Type B pancreatic cell (in vitro differentiated cells): ENCODE measurements around the gene YEATS4. TPM values are rescaled to one million over a fixed set of nuclear protein-coding genes. Genes with fewer than 3 reads are reported as not detected.
A peak's percentile ranks its signal among the peaks of the same experiment; 100 is the strongest.

Experiments
- DNase-seq: peaks from one replicate; pipeline ENCODE4 v3.0.0; 2021; ENCODE audit warnings: mixed read lengths; ENCODE audit not compliant: unreplicated experiment; ENCODE audit errors: extremely low spot score
- H3K27ac Mint-ChIP-seq: 2 replicates; pipeline ENCODE4 v1.8.0; 2021; ENCODE audit warnings: mild to moderate bottlenecking, mixed read lengths
- H3K27me3 Mint-ChIP-seq: 2 replicates; pipeline ENCODE4 v1.8.0; 2021; ENCODE audit warnings: mixed read lengths
- H3K36me3 Mint-ChIP-seq: 2 replicates; pipeline ENCODE4 v1.8.0; 2021; ENCODE audit warnings: mixed read lengths
- H3K4me1 Mint-ChIP-seq: one replicate; pipeline ENCODE4 v1.8.0; 2021; ENCODE audit warnings: mixed read lengths; ENCODE audit not compliant: unreplicated experiment
- H3K4me3 Mint-ChIP-seq: 2 replicates; pipeline ENCODE4 v1.8.0; 2021; ENCODE audit warnings: mild to moderate bottlenecking, mixed read lengths
- H3K9me3 Mint-ChIP-seq: 2 replicates; pipeline ENCODE4 v1.8.0; 2021; ENCODE audit warnings: mixed read lengths
- total RNA-seq: library from RNA; stranded (reverse); gene quantifications from 2 replicates; pipeline ENCODE4 v1.2.1, GENCODE V29; 2021; ENCODE audit warnings: low replicate concordance
- TF ChIP-seq, protein P1 (sequence below): fragments of 200-600 bp; sonication (generic); conservative IDR thresholded peaks from 2 replicates; pipeline ENCODE4 v1.5.0; 2021; ENCODE audit warnings: antibody characterized with exemption, mild to moderate bottlenecking

The YEATS4 gene
- total RNA-seq, 1 donor from 2014 or later, result 24.6 TPM

DNA sequence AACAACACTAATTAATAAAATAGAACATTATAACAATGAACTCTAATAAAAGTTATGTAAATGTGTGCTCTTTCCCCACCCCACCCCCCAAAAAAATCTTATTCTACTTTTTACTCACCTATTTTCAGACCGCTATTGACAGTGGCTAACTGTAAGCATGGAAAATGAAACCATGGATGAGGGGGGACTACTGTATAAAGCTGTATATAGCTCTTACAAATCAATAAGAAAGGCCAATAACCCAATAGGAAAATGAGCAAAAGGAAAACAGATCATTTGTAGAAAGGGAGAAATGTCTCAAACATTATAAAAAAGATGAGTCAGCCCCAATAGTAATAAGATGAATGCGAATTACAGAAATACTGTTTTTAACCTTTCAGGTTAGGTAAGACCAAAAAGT lies 27.4 kb downstream of the YEATS4 start:
- peaks cover 8% of the 10 kb centered on the region for H3K4me1 Mint-ChIP-seq

DNA sequence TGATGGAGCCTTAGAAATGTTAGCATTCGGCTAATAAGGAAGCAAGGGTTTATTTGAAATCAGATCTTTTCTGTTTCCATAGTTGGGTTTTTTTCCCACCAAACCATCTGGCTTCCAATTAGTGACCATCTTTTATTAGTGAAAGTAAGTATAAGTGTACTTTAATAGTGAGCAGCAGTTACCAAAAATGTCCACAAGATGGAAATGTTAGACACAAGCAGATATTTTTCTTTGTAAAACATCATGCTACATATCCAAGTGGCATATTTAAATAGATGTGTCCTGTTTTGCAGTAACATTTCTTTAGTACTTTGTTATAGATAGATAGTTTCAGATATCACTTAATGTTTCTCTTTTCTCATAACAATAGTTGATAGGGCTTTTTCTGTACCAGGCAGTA lies 28.8 kb downstream of the YEATS4 start:
- H3K4me3 Mint-ChIP-seq, result no peak overlapping the region
- DNase-seq, result no peak
- TF ChIP-seq, protein P1, sequence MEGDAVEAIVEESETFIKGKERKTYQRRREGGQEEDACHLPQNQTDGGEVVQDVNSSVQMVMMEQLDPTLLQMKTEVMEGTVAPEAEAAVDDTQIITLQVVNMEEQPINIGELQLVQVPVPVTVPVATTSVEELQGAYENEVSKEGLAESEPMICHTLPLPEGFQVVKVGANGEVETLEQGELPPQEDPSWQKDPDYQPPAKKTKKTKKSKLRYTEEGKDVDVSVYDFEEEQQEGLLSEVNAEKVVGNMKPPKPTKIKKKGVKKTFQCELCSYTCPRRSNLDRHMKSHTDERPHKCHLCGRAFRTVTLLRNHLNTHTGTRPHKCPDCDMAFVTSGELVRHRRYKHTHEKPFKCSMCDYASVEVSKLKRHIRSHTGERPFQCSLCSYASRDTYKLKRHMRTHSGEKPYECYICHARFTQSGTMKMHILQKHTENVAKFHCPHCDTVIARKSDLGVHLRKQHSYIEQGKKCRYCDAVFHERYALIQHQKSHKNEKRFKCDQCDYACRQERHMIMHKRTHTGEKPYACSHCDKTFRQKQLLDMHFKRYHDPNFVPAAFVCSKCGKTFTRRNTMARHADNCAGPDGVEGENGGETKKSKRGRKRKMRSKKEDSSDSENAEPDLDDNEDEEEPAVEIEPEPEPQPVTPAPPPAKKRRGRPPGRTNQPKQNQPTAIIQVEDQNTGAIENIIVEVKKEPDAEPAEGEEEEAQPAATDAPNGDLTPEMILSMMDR, result peak; percentile 73
- no peak overlapping the region for H3K27ac Mint-ChIP-seq
- peaks cover 13% of the 10 kb centered on the region for H3K36me3 Mint-ChIP-seq
- no peaks in the 10 kb centered on the region for H3K27me3 Mint-ChIP-seq
- H3K4me1 Mint-ChIP-seq, result peaks cover 4% of the 10 kb centered on the region
- no peaks in the 10 kb centered on the region for H3K9me3 Mint-ChIP-seq

More for the DNA sequence above, 27.4 kb downstream of the YEATS4 start:
- Mint-ChIP-seq H3K27me3 (no peaks in the 10 kb centered on the region), H3K27ac (no peak overlapping the region), H3K36me3 (peaks cover 18% of the 10 kb centered on the region), H3K4me3 (no peak overlapping the region), H3K9me3 (no peaks in the 10 kb centered on the region)
- DNase-seq, result no peak
- TF ChIP-seq, protein P1, result no peak

DNA sequence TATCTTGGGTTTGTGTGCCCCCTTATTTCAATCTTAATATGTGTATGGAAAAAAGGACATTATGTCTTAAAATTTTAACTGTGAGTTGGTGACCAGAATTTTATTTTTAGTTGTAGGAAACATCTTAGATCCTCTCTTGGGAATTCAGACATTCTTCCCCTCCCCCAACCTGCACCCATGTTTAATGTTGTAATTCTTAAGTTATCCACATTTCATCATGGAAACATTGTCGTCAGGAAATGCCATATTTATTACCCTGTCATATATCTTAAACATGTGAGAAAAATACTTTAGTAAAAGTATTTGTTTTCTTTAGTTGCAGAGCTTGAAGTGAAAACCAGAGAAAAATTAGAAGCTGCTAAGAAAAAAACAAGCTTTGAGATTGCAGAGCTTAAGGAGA lies 30.3 kb downstream of the YEATS4 start:
- H3K4me3 Mint-ChIP-seq, result no peak overlapping the region
- peaks cover 17% of the 10 kb centered on the region for H3K36me3 Mint-ChIP-seq
- no peak for DNase-seq
- TF ChIP-seq, protein P1, result no peak
- no peaks in the 10 kb centered on the region for H3K9me3 Mint-ChIP-seq
- no peaks in the 10 kb centered on the region for H3K4me1 Mint-ChIP-seq
- H3K27ac Mint-ChIP-seq, result no peak overlapping the region
- H3K27me3 Mint-ChIP-seq, result no peaks in the 10 kb centered on the region

DNA sequence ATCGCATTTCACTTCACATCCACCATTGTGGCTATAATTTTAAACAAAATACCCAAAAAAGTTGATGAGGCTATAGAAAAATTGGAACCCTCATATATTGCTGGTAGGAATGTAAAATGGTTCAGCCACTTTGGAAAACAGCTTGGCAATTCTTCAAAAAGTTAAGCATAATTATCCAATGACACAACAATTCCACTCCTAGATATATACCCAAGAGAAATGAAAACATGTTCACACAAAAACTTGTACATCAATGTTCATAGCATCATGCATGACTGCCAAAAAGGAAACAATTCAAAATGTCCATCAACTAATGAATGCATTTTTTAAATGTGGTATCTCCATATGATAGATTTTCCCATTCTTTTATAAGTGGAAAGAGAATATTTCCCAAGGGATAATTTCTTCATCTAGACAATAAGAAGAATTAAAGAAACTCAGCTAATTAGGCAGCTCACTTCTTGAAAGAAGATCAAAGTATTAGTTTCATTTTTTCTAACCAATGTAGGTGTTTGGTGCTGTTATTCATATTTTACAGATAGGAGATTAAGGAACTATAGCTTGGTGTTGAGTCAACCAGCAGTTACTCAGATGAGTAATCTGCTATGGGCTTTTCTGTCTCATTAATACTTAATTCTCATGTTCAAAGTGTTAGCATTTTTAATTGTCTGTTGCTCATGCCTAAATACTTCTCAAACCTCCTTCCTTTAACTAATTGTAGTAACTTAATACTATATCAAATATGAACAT lies 32.8 kb downstream of the YEATS4 start:
- no peak overlapping the region for H3K27ac Mint-ChIP-seq
- DNase-seq, result no peak
- H3K27me3 Mint-ChIP-seq, result no peaks in the 10 kb centered on the region
- no peak overlapping the region for H3K4me3 Mint-ChIP-seq
- H3K4me1 Mint-ChIP-seq, result no peaks in the 10 kb centered on the region
- TF ChIP-seq, protein P1, result no peak
- H3K36me3 Mint-ChIP-seq, result peaks cover 22% of the 10 kb centered on the region
- peaks cover 4% of the 10 kb centered on the region for H3K9me3 Mint-ChIP-seq

DNA sequence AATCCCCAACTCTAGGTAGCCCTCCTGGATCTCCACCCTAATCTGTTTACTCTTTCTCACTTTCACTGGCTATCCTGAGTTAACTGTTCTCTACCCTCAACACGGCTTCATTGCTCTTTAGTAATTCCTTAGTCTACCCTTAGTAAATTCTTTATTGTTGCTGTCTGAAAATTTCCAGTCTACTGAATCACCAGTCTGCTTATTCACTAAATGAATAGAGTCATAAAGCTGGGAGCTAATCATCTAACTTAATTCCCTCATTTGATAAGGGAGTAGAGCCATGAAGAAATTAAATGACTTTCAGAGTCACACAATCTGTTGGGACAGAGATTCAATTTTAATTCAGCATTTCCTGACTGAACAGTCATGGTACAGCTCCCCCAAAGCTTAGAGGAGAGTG lies 36.5 kb downstream of the YEATS4 start:
- Mint-ChIP-seq H3K4me1 (no peaks in the 10 kb centered on the region), H3K27ac (no peak overlapping the region), H3K36me3 (peaks cover 21% of the 10 kb centered on the region), H3K9me3 (peaks cover 4% of the 10 kb centered on the region), H3K4me3 (no peak overlapping the region), H3K27me3 (no peaks in the 10 kb centered on the region)
- no peak for DNase-seq
- TF ChIP-seq, protein P1, result no peak
